ENCODE measurements around the gene ITGB5. TPM values are rescaled to one million over a fixed set of nuclear protein-coding genes. Genes with fewer than 3 reads are reported as not detected.

The ITGB5 gene
- total RNA-seq, 1 experiment from 2014 or later, result 146 TPM

GRCh38 chr3:124919756-124920155 lies 32.6 kb upstream of the ITGB5 start:
- H3K27ac ChIP-seq (ENCODE audit: insufficient read length, low read depth, low read length), result no peak overlapping the region
- TF ChIP-seq, protein P1, sequence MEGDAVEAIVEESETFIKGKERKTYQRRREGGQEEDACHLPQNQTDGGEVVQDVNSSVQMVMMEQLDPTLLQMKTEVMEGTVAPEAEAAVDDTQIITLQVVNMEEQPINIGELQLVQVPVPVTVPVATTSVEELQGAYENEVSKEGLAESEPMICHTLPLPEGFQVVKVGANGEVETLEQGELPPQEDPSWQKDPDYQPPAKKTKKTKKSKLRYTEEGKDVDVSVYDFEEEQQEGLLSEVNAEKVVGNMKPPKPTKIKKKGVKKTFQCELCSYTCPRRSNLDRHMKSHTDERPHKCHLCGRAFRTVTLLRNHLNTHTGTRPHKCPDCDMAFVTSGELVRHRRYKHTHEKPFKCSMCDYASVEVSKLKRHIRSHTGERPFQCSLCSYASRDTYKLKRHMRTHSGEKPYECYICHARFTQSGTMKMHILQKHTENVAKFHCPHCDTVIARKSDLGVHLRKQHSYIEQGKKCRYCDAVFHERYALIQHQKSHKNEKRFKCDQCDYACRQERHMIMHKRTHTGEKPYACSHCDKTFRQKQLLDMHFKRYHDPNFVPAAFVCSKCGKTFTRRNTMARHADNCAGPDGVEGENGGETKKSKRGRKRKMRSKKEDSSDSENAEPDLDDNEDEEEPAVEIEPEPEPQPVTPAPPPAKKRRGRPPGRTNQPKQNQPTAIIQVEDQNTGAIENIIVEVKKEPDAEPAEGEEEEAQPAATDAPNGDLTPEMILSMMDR (conservative IDR thresholded peaks at IDR 0.05), result no peak
- no peaks in the 10 kb centered on the region for H3K79me1 ChIP-seq (ENCODE audit: insufficient read depth, low read depth, low read length, poor library complexity, severe bottlenecking)
- no peak overlapping the region for H2BK15ac ChIP-seq (ENCODE audit: low read depth, low read length)
- H3K23ac ChIP-seq (ENCODE audit: insufficient read length, low read depth, low read length), result no peak overlapping the region
- no peak overlapping the region for H3K4me2 ChIP-seq (ENCODE audit: insufficient read depth, insufficient read length, low read length)
- no peak overlapping the region for H3K56ac ChIP-seq (ENCODE audit: insufficient read length, low read depth, low read length)
- H4K8ac ChIP-seq (replicated peaks; ENCODE audit: insufficient read length, low read depth, low read length), result no peak overlapping the region
- no peaks in the 10 kb centered on the region for H3K9me3 ChIP-seq (ENCODE audit: control insufficient read depth, low read depth, low read length)
- no peaks in the 10 kb centered on the region for H3K79me2 ChIP-seq (ENCODE audit: insufficient read depth, low read length)
- no peak overlapping the region for H4K5ac ChIP-seq (ENCODE audit: insufficient read length, low read depth, low read length)
- H3K9ac ChIP-seq (ENCODE audit: extremely low read depth, insufficient read length, low read length), result no peak overlapping the region
- no peak overlapping the region for H3K14ac ChIP-seq (ENCODE audit: insufficient read depth, low read length)
- no peak overlapping the region for H2BK12ac ChIP-seq (ENCODE audit: insufficient read length, low read depth, low read length)
- WGBS (ENCODE audit: extremely low coverage, insufficient read length, low lambda C conversion rate), result no CpG with 5 or more reads among the region's 2 CpGs
- 0 out of 2 replicates have a peak, but pooled peaks cover 2% of the 10 kb centered on the region for H3K4me1 ChIP-seq (ENCODE audit: insufficient read depth, low read length)
- H3K36me3 Mint-ChIP-seq (ENCODE audit: insufficient read depth in 1 of 3, low read depth in 3 of 3), result no peaks in the 10 kb centered on the region
- no peaks in the 10 kb centered on the region for H3K23me2 ChIP-seq (ENCODE audit: insufficient read length, low read depth, low read length, poor library complexity, severe bottlenecking)
- H2BK20ac ChIP-seq (ENCODE audit: low read depth, low read length, poor library complexity, severe bottlenecking), result no peak overlapping the region
- no peaks in the 10 kb centered on the region for H4K20me1 ChIP-seq (ENCODE audit: control insufficient read depth, insufficient read depth, insufficient read length)
- no peak overlapping the region for H2AK5ac ChIP-seq (ENCODE audit: insufficient read length, low read length)
- DNase-seq, result no peak
- H3K18ac ChIP-seq (ENCODE audit: insufficient read length, low read depth, low read length), result no peak overlapping the region
- H4K91ac ChIP-seq (ENCODE audit: insufficient read length, low read depth, low read length), result no peak overlapping the region
- no peaks in the 10 kb centered on the region for H3K27me3 ChIP-seq (ENCODE audit: insufficient read depth, low read length)
- H2AFZ ChIP-seq (ENCODE audit: low read length), result no peak overlapping the region
- H3K27me3 Mint-ChIP-seq (ENCODE audit: low read depth), result no peaks in the 10 kb centered on the region
- no peak overlapping the region for H3T11ph ChIP-seq (ENCODE audit: low read length)
- H3K27ac Mint-ChIP-seq, result peak overlapping the region in 1 of 3 experiments; percentile 49; a peak in 1 of 7 replicates
- no peak overlapping the region for H3K4ac ChIP-seq (ENCODE audit: low read depth, low read length)
- H3K4me1 Mint-ChIP-seq, result no peaks in the 10 kb centered on the region
- H2BK5ac ChIP-seq (ENCODE audit: insufficient read length, low read length), result no peak overlapping the region
- H3K9me3 Mint-ChIP-seq, result no peaks in the 10 kb centered on the region
- H3K4me3 Mint-ChIP-seq, result no peak overlapping the region
- no peak overlapping the region for H2BK120ac ChIP-seq (ENCODE audit: low read depth, low read length, poor library complexity, severe bottlenecking)
